ENCODE results near the gene ABHD3. TPM values are rescaled to one million over a fixed set of nuclear protein-coding genes. Genes with fewer than 3 reads are reported as not detected.
A peak's percentile ranks its signal among the peaks of the same experiment; 100 is the strongest.

ABHD3 gene
- total RNA-seq = 10 to 100 TPM; 14.2 to 24.5 TPM
- 12.9 TPM for polyA plus RNA-seq (2013, experiment 1 of 2)
- polyA plus RNA-seq (2013, experiment 2 of 2) = 9.8 TPM
- long read RNA-seq, experiment 1, partial matches to known transcripts = 0 of 6 reads
- long read RNA-seq, experiment 1, other reads (novel, unspliced or antisense) = 1 of 6 reads
- long read RNA-seq, experiment 2, transcript ABHD3-201 (9 exons, 2,064 nt) = major isoform, 8 of 24 reads
- long read RNA-seq, experiment 2, partial matches to known transcripts = 2 of 24 reads
- long read RNA-seq, experiment 2, other reads (novel, unspliced or antisense) = 12 of 24 reads
- long read RNA-seq, experiment 3, transcript ABHD3-201 (9 exons, 2,064 nt) = major isoform, 58 of 122 reads
- long read RNA-seq, experiment 3, partial matches to known transcripts = 5 of 122 reads
- long read RNA-seq, experiment 3, other reads (novel, unspliced or antisense) = 54 of 122 reads
- long read RNA-seq, experiment 4, partial matches to known transcripts = 0 of 3 reads
- long read RNA-seq, experiment 4, other reads (novel, unspliced or antisense) = 1 of 3 reads

GRCh38 chr18:21704603-21705364 is at the start of gene ABHD3:
ABHD3 (minus strand) TSS chr18:21704774; CDS start chr18:21704665, 109 bp downstream.
- WGBS, 2 experiments (ENCODE audit: insufficient coverage in 1 of 2, insufficient read length in 1 of 2) = 9 to 24% methylated on average over 17 to 60 of the region's 60 CpGs

GRCh38 chr18:21747764-21748693 is 43.5 kb upstream of the ABHD3 start:
- Mint-ChIP-seq H3K9me3 (no peaks in the 10 kb centered on the region), H3K27me3 (ENCODE audit: insufficient read depth) (no peaks in the 10 kb centered on the region), H3K4me3 (no peak overlapping the region), H3K36me3 (ENCODE audit: low read depth) (peaks cover 9% of the 10 kb centered on the region), H3K4me1 (peaks cover 33% of the 10 kb centered on the region), H3K27ac (peak overlapping the region; percentile 70)
- peak overlapping the region; percentile 47 for H3K4me3 ChIP-seq (ENCODE audit: low read length)
- no peaks in the 10 kb centered on the region for H3K36me3 ChIP-seq (ENCODE audit: control insufficient read depth, insufficient read depth, low read length)
- no peaks in the 10 kb centered on the region for H3K9me3 ChIP-seq (ENCODE audit: control insufficient read depth, low read length)
- WGBS, 2 experiments (ENCODE audit: insufficient coverage in 1 of 2, insufficient read length in 1 of 2) = 100% methylated on average over 1 to 2 of the region's 2 CpGs
- no peak overlapping the region for H3K27ac ChIP-seq (ENCODE audit: low read depth, low read length)
- H3K27me3 ChIP-seq (ENCODE audit: control insufficient read depth, insufficient read depth, low read length, poor library complexity, severe bottlenecking) = no peaks in the 10 kb centered on the region
- no peak overlapping the region for H3K9ac ChIP-seq (ENCODE audit: extremely low read depth, low read length, poor library complexity, severe bottlenecking)
- H3K4me1 ChIP-seq (ENCODE audit: control insufficient read depth, insufficient read depth, low read length) = peaks cover 11% of the 10 kb centered on the region
- TF ChIP-seq, protein P1, sequence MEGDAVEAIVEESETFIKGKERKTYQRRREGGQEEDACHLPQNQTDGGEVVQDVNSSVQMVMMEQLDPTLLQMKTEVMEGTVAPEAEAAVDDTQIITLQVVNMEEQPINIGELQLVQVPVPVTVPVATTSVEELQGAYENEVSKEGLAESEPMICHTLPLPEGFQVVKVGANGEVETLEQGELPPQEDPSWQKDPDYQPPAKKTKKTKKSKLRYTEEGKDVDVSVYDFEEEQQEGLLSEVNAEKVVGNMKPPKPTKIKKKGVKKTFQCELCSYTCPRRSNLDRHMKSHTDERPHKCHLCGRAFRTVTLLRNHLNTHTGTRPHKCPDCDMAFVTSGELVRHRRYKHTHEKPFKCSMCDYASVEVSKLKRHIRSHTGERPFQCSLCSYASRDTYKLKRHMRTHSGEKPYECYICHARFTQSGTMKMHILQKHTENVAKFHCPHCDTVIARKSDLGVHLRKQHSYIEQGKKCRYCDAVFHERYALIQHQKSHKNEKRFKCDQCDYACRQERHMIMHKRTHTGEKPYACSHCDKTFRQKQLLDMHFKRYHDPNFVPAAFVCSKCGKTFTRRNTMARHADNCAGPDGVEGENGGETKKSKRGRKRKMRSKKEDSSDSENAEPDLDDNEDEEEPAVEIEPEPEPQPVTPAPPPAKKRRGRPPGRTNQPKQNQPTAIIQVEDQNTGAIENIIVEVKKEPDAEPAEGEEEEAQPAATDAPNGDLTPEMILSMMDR (conservative IDR thresholded peaks at IDR 0.05) = no peak
- no peak for DNase-seq

More at GRCh38 chr18:21704603-21705364, at the start of gene ABHD3:
- peaks cover 10% of the 10 kb centered on the region for H3K36me3 ChIP-seq (ENCODE audit: control insufficient read depth, insufficient read depth, low read length)
- H3K4me1 ChIP-seq (ENCODE audit: control insufficient read depth, insufficient read depth, low read length) = no peaks in the 10 kb centered on the region
- no peak within 1 kb of the TSS for H3K27ac ChIP-seq (ENCODE audit: low read depth, low read length)
- peak within 1 kb of the TSS; percentile 88 for H3K4me3 ChIP-seq (ENCODE audit: low read length)
- TF ChIP-seq, protein P1 (conservative IDR thresholded peaks at IDR 0.05) = peak; percentile 54
- Mint-ChIP-seq H3K27ac (peak within 1 kb of the TSS; percentile 87), H3K27me3 (ENCODE audit: insufficient read depth) (peaks cover 7% of the 10 kb centered on the region), H3K36me3 (ENCODE audit: low read depth) (peaks cover 31% of the 10 kb centered on the region), H3K4me1 (peaks cover 15% of the 10 kb centered on the region), H3K9me3 (peaks cover 21% of the 10 kb centered on the region), H3K4me3 (peak within 1 kb of the TSS; percentile 84)
- H3K27me3 ChIP-seq (ENCODE audit: control insufficient read depth, insufficient read depth, low read length, poor library complexity, severe bottlenecking) = no peaks in the 10 kb centered on the region
- peak within 1 kb of the TSS; percentile 69 for H3K9ac ChIP-seq (ENCODE audit: extremely low read depth, low read length, poor library complexity, severe bottlenecking)
- DNase-seq = peak; percentile 96
- H3K9me3 ChIP-seq (ENCODE audit: control insufficient read depth, low read length) = peaks cover 9% of the 10 kb centered on the region

- TF ChIP-seq, protein P1 (conservative IDR thresholded peaks at IDR 0.05) = no peak
- 72 to 82% methylated on average over 2 of the region's 2 CpGs for WGBS, 2 experiments (ENCODE audit: insufficient coverage in 1 of 2, insufficient read length in 1 of 2)
- Mint-ChIP-seq H3K4me1 (peaks cover 32% of the 10 kb centered on the region), H3K4me3 (no peak overlapping the region), H3K9me3 (no peaks in the 10 kb centered on the region), H3K36me3 (ENCODE audit: low read depth) (peaks cover 10% of the 10 kb centered on the region), H3K27me3 (ENCODE audit: insufficient read depth) (no peaks in the 10 kb centered on the region), H3K27ac (no peak overlapping the region)
- DNase-seq = no peak
- Histone ChIP-seq H3K9ac (ENCODE audit: extremely low read depth, low read length, poor library complexity, severe bottlenecking) (no peak overlapping the region), H3K9me3 (ENCODE audit: control insufficient read depth, low read length) (no peaks in the 10 kb centered on the region), H3K27ac (ENCODE audit: low read depth, low read length) (no peak overlapping the region), H3K4me1 (ENCODE audit: control insufficient read depth, insufficient read depth, low read length) (peaks cover 11% of the 10 kb centered on the region), H3K4me3 (ENCODE audit: low read length) (peak overlapping the region; percentile 47), H3K27me3 (ENCODE audit: control insufficient read depth, insufficient read depth, low read length, poor library complexity, severe bottlenecking) (no peaks in the 10 kb centered on the region), H3K36me3 (ENCODE audit: control insufficient read depth, insufficient read depth, low read length) (no peaks in the 10 kb centered on the region)
These were observed 42.7 kb upstream of the ABHD3 start for GRCh38 chr18:21747268-21747667.

All from endodermal cell (in vitro differentiated cells).